ENCODE measurements around the gene SLC66A1.

- TF ChIP-seq ZNF281 (CRISPR knock-in tag; IDR thresholded peaks at IDR 0.05) (no peak), ATF6 (CRISPR knock-in tag; IDR thresholded peaks at IDR 0.05) (no peak), ZNF121 (CRISPR knock-in tag; IDR thresholded peaks at IDR 0.05) (no peak), CTCF (IDR thresholded peaks at IDR 0.05) (no peak), RELA (CRISPR knock-in tag; IDR thresholded peaks at IDR 0.05; ENCODE audit: borderline replicate concordance) (no peak), ATF2 (CRISPR knock-in tag; IDR thresholded peaks at IDR 0.05; ENCODE audit: borderline replicate concordance, low read depth) (no peak)
Measured at GRCh38 chr1:19369396-19370090, 57.4 kb downstream of the SLC66A1 start.

Data from WTC11 (cell line).